ENCODE data around the gene CPED1.
"Not testable (repeated sequence)": the region's sequence is repeated elsewhere in the genome, so short reads cannot be mapped to it uniquely, and the experiment has no call there.

The CPED1 gene

GRCh38 chr7:121002757-121003200 lies 14.3 kb downstream of the CPED1 start:
- H3K27ac ChIP-seq = no peak overlapping the region; the same call in 1 of the 2 replicates
- TF ChIP-seq, protein P1, sequence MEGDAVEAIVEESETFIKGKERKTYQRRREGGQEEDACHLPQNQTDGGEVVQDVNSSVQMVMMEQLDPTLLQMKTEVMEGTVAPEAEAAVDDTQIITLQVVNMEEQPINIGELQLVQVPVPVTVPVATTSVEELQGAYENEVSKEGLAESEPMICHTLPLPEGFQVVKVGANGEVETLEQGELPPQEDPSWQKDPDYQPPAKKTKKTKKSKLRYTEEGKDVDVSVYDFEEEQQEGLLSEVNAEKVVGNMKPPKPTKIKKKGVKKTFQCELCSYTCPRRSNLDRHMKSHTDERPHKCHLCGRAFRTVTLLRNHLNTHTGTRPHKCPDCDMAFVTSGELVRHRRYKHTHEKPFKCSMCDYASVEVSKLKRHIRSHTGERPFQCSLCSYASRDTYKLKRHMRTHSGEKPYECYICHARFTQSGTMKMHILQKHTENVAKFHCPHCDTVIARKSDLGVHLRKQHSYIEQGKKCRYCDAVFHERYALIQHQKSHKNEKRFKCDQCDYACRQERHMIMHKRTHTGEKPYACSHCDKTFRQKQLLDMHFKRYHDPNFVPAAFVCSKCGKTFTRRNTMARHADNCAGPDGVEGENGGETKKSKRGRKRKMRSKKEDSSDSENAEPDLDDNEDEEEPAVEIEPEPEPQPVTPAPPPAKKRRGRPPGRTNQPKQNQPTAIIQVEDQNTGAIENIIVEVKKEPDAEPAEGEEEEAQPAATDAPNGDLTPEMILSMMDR (conservative IDR thresholded peaks at IDR 0.05) = no peak

GRCh38 chr7:121003986-121004685 lies 15.6 kb downstream of the CPED1 start:
- no peak overlapping the region for H3K27ac ChIP-seq
- TF ChIP-seq, protein P1 (conservative IDR thresholded peaks at IDR 0.05) = no peak

DNA sequence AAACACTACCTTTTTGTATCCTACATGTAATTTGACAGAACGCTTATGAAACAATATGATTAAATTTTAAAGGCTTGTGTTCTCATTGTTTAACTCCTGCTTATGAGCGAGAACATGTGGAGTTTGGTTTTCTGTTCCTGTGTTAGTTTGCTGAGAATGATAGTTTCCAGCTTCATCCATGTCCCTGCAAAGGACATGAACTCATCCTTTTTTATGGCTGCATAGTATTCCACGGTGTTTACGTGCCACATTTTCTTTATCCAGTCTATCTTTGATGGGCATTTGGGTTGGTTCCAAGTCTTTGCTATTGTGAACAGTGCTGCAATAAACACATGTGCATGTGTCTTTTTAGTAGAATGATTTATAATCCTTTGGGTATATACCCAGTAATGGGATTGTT lies 16.5 kb downstream of the CPED1 start:
- not testable (repeated sequence) for H3K27ac ChIP-seq

DNA sequence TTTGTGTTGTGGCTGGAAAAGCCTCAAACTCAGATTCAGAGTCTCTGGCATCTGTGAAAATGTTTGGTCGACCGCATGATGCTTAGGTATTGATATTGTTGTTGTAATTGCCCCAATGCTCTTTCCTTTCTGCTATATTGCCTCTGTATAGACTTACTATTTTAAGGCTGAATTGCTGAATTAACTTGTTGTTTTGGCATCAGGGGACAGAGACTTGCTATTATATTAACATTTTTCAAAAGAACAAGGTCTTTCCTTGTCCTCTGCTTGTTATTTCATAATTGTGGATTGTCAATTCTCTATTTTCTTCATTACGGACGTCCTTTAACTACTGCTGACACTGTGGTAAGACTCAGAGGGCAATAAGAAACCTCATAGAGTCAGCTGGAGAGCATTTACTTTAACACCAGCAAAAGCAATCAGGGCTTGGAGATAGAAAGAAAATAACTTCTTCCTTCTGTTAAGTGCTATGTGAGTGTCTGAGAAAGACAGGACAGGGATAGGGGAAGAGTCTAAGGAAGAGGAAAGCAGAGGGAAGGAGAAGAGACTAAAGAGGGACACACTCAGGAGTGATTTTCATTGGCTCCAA lies 17.6 kb downstream of the CPED1 start:
- TF ChIP-seq, protein P1 (conservative IDR thresholded peaks at IDR 0.05) = no peak
- H3K27ac ChIP-seq = no peak overlapping the region

GRCh38 chr7:121006711-121007315 lies 18.3 kb downstream of the CPED1 start:
- no peak overlapping the region for H3K27ac ChIP-seq
- TF ChIP-seq, protein P1 (conservative IDR thresholded peaks at IDR 0.05) = no peak

DNA sequence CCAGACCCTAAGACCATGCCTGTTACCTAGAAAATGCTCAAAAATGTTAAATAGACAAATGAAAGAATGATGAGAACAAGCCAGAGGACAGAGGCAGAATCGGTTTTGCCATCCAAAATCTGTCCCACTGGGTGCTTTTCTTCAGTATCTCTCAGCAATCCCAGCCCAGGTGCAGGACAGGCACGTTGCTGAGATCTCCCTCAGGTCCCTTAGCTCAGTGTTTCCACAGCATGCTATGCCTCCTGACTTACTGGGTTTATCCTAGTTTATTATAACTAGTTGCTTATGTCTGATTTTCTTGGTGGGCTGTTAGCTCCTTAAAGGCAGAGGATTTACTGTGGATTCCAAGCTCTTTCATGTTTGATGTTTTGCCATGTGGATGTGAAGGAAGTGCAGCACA lies 20.3 kb downstream of the CPED1 start:
- no peak overlapping the region for H3K27ac ChIP-seq
- TF ChIP-seq, protein P1 (conservative IDR thresholded peaks at IDR 0.05) = no peak

DNA sequence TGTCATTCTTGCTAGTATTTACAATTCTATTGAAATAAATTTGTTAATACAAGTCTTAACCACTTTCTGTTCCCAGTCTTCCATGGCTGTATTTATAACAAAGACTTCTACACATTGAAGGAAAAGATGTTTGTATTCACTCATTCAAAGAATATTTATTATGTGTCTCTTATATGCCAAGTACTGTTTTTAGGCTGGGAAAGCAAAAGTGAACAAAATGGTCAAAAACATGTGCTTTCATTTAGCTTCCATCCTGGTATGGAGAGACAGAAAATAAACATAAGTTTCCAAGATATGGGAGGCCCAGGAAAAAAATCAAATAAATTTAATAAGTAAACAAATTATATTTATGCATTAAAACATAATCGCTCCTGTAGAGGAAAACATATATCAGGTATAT lies 22.9 kb downstream of the CPED1 start:
- H3K27ac ChIP-seq = no peak overlapping the region
- TF ChIP-seq, protein P1 (conservative IDR thresholded peaks at IDR 0.05) = no peak
